ENCODE measurements around the gene JUND.

DNA sequence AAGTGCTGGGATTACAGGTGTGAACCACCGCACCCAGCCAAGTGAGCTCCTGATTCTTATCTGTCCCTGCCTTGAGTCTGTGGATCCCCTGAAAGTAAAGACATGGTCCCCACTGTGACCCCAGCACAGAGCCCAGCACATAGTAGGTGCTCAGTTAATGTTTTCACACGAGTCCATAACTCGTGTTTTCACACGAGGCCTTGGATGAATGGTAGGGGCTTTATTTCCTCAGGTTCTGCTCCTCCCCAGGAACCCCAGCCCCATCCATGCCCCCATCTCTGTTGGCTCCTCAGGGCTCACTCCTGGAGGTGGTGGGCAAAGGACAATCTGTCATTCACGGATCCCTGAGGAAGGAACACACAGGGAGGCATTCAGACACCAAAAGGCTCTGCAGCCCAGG is 31.6 kb downstream of the JUND start:
- TF ChIP-seq CTCF (IDR thresholded peaks at IDR 0.05) (no peak), POLR2A (IDR thresholded peaks at IDR 0.05) (no peak)
